K562 treated with DMSO at 1 percent for 4 hours (cell line): ENCODE measurements around the gene B2M. TPM values are rescaled to one million over a fixed set of nuclear protein-coding genes. Genes with fewer than 3 reads are reported as not detected.

Experiments
- total RNA-seq: library from RNA; unstranded; fragments of 300-600 nt; gene quantifications from 2 replicates; pipeline ENCODE4 v1.2.3, GENCODE V29; 2022; ENCODE audit not compliant: insufficient read depth

The B2M gene
- total RNA-seq, result 1,267 and 1,452 TPM in 2 replicates

GRCh38 chr15:44711096-44711742 lies at the start of gene B2M, which contains the start of gene PATL2:
Gene B2M (plus strand): TSS chr15:44711517. CDS start chr15:44711547, 30 bp downstream.
Gene PATL2 (minus strand): TSS chr15:44711323. CDS start chr15:44676490, 34,833 bp downstream.

GRCh38 chr15:44663410-44664308 lies 47.7 kb upstream of the B2M start, which contains the start of gene SPG11:
Gene SPG11 (minus strand): TSS chr15:44663662. CDS start chr15:44663647, 15 bp downstream.

DNA sequence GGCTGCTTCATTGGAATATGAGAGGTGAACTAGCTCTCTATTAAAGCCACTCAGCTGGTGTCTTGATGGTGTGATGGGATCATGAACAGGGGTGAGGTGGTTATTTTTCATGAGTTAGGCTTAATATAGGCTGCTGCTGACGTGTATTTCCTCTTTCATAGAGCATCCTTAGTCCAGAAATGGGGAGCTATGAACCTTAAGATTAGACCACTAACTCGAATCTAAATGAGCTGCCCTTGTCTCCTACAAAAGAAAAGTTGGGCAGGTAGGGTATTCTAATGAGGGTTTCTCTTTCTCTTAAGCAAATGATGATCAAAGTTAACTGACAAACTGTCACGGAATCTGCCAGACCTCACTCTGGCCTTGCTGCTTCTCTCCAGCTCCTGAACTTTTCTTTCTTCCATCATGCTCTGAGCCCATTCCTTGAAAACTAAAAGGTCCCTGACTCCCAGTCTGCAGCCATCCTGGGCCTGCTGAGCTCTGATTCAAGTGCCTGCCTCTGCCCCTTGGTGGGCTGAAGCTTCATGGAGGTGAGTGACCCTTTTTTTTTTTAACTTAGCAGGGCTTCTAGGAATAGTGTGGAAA lies 25.0 kb downstream of the B2M start, which contains the start of gene TRIM69:
TSS of gene TRIM69 (plus strand) at position 348 of the 585 bp plus-strand sequence. CDS start at position 525, 177 bp downstream.

Other genes with a start within 250 kb of the B2M start
- gene EIF3J, start 174.4 kb upstream of the B2M start, total RNA-seq, result 62.4 and 64.0 TPM in 2 replicates
- gene SPG11, start 47.9 kb upstream of the B2M start, total RNA-seq, result 27.0 and 40.0 TPM in 2 replicates
- gene PATL2, start 194 bp upstream of the B2M start, total RNA-seq, result not detected in 2 replicates
- gene TRIM69, start 25.0 kb downstream of the B2M start, total RNA-seq, result 2.9 and 7.1 TPM in 2 replicates
- gene TERB2, start 245.2 kb downstream of the B2M start, total RNA-seq, result not detected in 2 replicates